GM19468 (cell line): ENCODE results near the gene PSMD14.
"Not testable (repeated sequence)": the region's sequence is repeated elsewhere in the genome, so short reads cannot be mapped to it uniquely, and the experiment has no call there.

Experiments
- ATAC-seq: cut with Tn5 transposase; IDR thresholded peaks from one replicate; pipeline ENCODE4 v1.9.1; 2021; ENCODE audit warnings: mild to moderate bottlenecking, moderate library complexity, moderate number of reproducible peaks; ENCODE audit not compliant: unreplicated experiment; ENCODE audit errors: extremely low read depth

Gene PSMD14

DNA sequence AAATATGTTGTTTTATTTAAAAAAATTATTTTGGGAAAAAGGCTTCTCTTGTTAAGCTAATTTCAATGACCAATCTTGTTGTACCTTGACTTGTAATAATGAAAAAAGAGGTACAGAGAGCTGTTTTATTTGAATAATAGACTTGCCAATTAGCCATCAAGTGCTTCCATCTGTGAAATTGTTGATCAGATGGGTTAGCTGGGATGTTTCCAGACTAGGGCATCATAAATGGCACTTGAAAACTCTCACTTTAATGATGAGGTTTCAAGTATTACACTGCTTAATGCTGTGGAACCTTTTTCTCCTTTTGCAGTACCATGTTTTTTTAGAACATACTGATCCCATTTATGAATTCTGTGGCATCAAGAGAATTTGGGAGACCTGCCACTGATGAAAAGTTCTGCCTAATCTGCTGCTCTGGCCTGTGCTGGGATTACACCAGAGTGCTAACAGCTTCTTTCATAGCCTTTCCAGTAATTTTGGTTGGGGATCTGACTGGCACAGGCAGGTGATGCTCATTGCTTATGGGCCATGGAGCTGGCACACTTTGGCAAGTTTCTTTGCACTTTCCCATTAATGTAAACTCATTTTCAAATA is 24.2 kb downstream of the PSMD14 start:
- ATAC-seq, result no peak

DNA sequence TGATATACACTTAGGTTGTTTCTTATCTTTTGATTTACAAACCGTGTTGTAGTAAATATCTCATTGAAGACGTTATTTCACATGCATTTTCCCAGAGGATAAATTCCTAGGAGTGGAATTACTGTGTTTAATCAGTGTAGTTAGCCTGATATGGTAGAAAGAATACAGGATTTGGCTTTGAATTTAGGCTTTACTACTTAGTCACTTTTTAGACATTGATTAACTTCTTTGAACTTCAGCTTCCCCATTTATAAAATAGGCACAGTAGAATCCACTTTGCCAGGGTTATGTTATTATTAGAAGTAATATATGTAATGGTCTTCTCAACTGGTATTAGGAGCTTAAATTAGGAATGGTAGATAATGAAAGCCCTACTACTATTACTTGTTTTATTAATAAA is 27.4 kb downstream of the PSMD14 start:
- ATAC-seq, result no peak

DNA sequence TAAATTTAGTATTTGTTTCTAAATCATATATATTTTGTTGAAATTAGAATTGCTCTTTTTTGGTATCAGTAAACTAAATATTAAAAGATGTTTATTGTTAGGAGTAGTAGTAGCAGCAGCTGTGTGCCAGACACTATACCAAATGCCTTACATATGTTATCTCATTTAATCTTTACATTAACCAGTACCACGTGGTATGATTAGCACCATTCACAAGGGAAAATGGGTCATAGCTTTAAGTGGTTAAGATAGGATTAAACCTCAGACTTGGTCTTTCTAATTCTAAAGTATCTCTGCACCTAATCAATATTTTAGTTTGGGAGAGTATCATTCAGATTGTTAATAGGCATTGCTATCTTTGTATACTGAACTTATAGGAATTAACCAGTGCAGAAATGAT is 29.0 kb downstream of the PSMD14 start:
- no peak for ATAC-seq

GRCh38 chr2:161339532-161339931 is 31.3 kb downstream of the PSMD14 start:
- not testable (repeated sequence) for ATAC-seq

GRCh38 chr2:161340930-161341413 is 32.7 kb downstream of the PSMD14 start:
- ATAC-seq, result not testable (repeated sequence)

GRCh38 chr2:161343235-161343634 is 35.0 kb downstream of the PSMD14 start:
- no peak for ATAC-seq

DNA sequence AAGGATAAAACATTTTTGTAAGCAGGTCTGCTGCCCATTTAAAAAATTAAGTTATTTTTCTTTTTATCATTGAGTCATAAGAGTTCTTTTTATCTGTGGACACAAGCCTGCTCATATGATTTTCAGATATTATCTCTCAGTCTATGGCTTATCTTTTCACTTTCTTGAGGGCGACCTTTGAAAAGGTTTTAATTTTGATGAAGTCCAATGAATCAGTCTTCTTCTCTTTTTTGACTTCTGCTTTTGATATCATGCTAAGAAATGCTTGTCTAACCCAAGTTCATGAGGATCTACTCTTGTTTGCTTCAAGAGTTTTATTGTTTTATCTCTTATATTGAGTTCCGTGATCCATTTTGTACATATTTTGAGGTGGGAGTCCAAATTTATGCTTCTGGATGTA is 36.5 kb downstream of the PSMD14 start:
- no peak for ATAC-seq

GRCh38 chr2:161351678-161352077 is 43.5 kb downstream of the PSMD14 start:
- ATAC-seq, result no peak

- no peak for ATAC-seq
Measured at GRCh38 chr2:161352719-161353118, 44.5 kb downstream of the PSMD14 start.

- ATAC-seq, result no peak
Measured at GRCh38 chr2:161353543-161353942, 45.3 kb downstream of the PSMD14 start.

DNA sequence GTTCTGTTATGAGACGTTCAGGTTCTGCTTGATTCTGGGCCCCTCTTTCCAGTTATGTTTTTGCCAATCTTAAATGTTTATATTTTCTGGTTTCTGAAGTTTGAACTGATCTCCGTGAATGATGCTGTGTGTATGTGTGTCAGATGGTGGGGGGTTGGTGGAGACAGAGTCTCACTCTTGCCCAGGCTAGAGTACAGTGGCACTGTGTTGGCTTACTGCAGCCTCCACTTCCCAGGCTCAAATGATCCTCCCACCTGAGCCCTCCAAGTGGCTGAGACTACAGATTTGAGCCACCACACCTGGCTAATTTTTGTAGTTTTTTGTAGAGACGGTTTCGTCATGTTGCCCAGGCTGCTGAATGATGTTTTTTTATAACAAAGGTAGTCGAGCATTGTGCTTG is 45.9 kb downstream of the PSMD14 start:
- ATAC-seq, result no peak

GRCh38 chr2:161355106-161355505 is 46.9 kb downstream of the PSMD14 start:
- ATAC-seq, result no peak

DNA sequence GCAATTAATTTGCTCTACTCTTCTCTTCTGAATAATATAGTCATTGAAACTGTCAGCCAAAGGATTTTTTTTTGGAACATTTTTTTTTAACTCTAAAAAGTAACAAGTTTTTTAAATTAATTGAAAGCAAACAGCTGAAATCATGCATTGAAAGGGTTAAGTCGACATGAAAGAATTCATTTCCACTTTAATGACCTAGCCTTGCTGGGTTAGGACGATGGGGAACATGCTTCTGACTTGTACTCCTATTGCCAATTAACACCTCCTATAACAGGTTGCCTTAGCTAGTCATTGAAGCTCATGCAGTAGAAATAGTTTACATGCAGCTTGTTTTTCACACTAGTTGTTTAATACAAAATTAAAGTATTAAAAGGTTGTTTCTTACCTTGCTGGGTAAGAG is 47.8 kb downstream of the PSMD14 start:
- ATAC-seq, result no peak

DNA sequence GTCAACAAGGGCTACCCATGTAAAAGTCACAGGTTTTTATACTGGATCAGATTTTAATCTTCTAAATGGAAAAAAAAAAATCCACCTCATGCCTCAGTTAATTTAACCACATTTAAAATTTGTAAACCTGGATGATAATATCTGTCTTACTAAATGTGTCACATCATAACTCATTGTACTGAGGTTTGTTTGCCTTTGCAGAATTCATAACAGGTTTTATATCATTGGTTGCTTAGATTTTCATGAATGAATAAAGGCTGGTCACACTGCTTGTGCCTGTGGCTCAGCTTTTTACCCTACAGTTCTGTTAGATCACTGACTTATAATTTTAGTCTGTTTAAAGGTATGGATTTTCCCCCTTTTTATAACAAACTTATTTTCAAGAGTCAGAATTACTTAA is 48.9 kb downstream of the PSMD14 start:
- ATAC-seq, result no peak

DNA sequence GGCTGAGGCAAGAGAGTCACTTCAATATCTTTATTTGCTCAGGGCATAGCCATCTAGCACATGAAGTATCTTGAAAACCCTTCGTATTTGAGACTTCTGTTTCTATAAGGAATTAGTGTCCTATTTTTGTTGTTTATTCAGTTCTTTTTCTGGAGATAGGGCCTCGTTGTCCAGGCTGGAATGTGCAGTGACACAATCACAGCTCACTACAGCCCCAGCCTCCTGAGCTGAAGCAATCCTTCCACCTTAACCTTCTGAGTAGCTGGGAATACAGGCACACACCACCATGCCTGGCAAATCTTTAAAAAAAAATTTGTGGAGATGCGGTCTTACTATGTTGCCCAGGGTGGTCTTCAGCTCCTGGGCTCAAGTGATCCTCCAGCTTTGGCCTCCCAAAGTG is 50.6 kb downstream of the PSMD14 start:
- ATAC-seq, result no peak

- ATAC-seq, result not testable (repeated sequence)
Measured at GRCh38 chr2:161360095-161360654, 52.0 kb downstream of the PSMD14 start.

DNA sequence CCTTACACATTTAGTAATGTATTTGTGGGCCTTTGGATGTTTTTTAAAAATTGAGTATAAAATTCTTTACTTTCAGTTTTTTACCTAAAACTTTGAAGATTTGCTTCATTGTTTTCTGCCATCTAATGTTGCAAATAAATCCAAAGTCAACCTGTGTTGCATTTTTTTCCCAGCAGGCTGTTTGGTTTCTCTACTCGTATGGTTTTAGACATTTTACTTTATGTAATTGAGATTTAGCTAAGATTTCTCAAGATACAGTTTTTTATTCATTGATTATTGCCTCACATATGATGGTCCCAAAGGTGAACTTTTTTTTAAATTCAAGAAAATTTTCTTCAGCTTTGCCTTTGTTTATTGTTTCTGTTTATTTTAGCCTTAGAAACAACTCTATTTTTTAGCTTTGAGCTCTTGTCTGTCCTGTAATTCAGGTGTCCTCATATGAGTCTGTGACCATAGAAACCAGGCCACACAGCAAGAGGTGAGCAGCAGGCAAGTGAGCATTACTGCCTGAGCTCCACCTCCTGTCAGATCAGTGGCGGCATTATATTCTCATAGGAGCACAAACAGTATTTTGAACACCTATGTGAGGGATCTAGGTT is 54.4 kb downstream of the PSMD14 start:
- no peak for ATAC-seq

DNA sequence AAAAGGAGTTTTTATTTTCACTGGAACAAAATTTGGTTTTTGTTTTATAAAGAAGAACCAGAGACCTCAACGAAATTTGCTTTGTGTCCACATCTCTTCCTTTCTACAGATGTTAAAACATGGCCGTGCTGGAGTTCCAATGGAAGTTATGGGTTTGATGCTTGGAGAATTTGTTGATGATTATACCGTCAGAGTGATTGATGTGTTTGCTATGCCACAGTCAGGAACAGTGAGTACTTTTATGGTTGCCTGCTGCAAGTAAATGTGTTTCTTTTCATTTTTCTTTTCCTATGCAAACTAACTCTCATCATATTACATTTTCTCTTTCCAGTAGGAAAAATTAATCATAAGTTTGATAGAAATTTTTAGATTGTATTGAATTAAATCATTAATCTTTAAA is 59.5 kb downstream of the PSMD14 start:
- ATAC-seq, result no peak

GRCh38 chr2:161369311-161369710 is 61.1 kb downstream of the PSMD14 start:
- no peak for ATAC-seq

DNA sequence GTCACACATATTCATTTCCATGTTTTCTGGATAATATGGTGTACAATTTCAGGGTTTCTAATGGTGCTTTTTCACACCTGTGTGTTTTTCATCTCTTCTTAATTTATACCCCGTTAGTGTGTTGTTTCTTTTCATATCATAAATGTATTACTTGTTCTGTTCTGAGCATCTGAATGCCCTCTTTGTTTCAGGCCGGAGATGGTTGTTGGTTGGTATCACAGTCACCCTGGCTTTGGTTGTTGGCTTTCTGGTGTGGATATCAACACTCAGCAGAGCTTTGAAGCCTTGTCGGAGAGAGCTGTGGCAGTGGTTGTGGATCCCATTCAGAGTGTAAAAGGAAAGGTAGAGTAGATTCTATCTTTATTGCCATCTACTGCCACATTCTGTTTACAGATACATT is 62.8 kb downstream of the PSMD14 start:
- ATAC-seq, result no peak

GRCh38 chr2:161371869-161372268 is 63.6 kb downstream of the PSMD14 start:
- ATAC-seq, result no peak

DNA sequence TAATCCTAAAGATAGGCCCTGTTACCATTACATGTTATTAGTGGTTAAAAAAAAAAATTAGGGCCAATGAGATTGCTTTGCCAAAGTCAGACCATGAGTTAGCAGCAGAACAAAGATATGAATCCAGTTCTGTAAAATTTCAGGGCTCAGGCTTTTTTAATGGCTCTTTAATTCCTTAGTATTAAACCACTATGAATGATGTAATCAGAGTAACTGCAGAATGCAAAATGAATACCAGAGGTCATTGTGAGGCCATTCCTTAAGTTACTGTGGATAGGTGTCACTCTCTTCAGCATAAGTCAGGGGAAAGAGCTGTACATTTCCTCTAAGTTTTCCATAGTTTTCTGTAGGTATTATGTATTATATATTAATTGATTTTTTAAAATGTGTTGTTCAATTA is 65.7 kb downstream of the PSMD14 start:
- ATAC-seq, result no peak
